NCI-H187 treated with DMSO at 0.1 percent for 48 hours (cell line): ENCODE data around the gene PARVA.

Source experiments
- DNase-seq: peaks from one replicate; lab custom pipeline; 2025; lab: John Stamatoyannopoulos, UW

Gene PARVA

DNA sequence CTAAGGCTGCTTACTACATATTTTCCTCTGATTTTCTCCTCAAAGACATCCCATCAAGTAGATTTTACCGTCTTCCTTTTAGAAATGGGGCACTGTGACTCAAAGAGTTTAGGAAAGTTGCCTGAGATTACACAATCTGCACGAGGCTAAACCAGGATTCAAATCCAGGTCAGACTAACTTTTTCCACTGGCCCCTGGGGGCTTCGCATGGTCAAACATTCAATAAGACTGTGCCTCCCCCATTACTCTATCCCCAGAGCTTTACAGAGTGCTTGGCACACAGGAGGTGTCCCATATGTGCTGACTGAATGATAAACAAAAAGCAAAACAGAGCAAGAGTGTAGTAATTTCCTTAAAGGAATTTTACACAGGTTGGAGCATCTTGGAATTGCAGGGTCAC is 178.8 kb downstream of the PARVA start:
- no peak for DNase-seq

DNA sequence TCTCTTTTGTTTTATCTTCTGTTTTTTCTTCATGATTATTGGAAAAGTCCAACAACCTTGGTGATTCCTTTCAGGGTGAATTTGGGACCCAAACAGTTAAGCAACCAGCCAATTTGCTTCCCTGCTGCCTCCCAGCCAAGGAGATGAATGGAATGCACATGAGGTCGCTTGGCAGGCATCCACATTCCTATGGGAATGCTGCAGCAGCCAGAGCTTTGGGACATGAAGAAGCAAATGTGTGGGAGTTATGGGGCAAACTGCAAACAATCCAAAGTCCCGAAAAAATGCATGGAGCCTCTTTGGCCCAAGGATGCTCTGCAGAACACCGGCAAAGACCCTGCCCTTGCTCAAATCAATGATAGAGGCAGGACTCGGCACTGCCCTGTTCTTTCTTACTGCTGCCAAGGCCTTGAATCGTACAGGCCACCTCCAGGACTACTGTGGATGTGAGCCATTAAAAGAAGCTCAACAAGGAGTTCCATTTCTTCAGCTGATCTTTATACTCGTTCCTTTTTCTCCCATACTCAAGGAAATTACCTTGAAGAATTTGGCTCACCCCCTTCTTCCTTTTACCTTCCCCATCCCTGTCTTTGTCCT is 179.5 kb downstream of the PARVA start:
- DNase-seq: no peak

- no peak for DNase-seq
Observed at GRCh38 chr11:12559011-12559410, 181.6 kb downstream of the PARVA start.

DNA sequence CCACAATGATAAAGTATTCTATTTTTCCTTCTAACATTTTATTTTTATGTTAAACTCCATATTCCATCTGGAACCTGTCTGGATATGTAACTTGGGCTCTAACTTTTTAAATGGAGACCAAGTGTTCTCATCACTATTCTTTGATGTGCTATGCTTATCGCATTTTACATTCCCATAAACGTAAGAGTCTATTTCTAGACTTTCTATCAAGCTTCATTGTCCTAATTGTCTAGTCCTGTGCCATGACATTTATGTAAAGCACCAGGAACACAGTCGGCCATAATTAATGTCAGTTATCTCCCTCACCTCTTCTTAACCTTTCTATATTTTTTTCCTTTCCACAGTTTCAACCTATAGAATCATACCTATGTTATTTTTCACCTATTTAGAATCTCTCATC is 183.0 kb downstream of the PARVA start:
- DNase-seq: no peak

DNA sequence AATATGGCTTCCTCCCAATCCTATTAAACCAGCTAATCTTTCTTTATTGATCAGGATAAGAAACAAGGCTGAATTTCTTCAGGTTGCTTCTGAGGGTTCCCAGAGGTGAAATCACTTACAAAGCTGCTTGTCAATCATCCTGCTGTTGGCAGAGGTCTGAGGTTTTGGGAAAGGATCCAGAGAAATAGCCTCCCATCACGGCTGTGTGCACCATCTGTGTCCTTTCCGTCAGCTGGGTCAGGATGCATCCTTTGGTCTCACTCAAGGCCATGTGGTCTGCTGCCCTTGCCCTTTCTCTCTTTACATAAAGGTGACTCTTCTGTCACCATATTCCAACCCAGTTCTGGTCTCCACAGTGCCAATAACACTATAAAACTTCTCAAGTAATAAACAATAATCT is 183.5 kb downstream of the PARVA start:
- no peak for DNase-seq

DNA sequence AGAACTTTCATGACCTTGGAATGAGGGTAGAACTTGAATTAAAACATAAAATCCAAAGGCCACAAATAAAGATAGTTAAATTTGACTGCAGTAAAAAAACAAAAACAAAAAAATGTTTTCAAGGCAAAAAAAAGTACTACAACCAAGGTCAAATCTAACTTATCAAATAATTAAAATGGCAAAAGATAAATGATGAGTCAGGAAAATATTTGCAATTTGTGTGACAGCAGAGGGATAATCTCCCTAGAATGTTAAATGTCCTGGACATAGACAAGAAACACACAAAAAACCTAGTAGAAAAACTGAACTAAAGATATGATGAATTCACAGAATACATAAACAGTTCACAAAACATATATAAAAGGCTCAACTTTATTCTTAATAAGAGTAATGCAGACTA is 186.6 kb downstream of the PARVA start:
- no peak for DNase-seq

- DNase-seq: no peak
Observed at GRCh38 chr11:12565406-12565805, 188.0 kb downstream of the PARVA start.

DNA sequence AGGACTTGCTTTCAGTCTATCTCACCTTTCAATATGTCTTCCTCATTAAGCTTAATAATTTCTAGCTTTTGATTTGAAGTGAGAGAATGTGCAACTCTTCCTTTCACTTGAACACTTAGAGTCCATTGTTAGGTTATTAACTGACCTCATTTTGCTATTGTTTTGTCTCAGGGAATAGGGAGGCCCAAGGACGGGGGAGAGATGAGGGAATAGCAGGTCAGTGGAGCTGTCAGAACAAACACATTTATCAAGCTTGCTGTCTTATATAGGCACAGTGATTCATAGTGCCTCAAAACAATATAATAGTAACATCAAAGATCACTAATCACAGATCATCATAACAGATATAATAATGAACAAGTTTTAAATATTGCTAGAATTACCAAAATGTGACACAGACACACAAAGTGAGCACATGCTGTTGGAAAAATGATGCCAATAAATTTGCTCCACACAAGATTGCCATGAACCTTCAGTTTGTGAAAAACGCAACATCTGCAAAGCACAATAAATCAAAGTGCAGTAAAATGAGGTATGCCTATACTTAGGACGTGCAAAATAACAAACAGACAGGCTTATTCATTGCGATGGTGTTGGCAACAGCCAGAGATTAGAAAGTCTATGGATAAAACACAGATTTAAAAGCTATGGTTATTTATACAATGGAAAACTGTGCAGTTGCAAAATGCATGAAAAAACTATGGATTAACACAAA is 190.5 kb downstream of the PARVA start:
- no peak for DNase-seq

DNA sequence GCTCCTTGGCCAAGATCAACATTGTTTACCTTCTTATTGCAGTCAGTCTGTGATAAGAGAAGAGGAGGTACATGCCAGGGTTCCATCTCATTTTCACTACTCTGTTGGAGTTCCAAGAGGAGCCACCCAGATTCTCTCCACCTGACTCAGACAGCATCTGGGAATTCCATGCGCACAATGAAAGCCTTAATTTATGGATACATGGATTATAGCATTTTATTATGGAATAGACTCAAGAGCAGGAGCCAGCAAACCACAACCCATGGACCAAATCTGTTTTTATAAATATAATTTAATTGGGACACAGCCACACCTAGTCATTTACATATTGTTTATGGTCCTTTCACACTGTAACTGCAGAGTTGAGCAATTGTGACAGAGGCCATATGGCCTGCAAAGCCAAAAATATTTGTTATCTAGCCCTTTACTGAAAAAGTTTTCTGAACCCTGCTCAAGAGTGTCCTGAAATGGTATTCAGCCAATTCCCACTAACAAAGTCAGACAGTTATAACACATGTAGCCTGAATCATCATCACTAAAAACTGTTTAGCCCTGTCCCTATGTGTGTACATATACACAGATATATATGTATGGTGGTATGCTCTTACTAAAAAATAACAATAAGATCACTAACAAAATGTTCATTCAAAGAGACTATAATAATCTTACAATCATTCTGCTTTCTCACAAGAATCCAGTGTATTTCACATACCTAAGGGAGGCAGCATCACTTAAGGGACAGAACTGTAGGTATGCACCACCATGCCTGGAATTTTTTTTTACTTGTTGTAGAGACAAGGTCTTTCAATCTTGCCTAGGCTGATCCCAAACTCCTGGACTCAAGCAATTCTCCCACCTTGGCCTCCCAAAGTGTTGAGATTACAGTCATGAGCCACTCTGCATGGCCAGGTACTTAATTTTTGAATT is 192.4 kb downstream of the PARVA start:
- no peak for DNase-seq

GRCh38 chr11:12573707-12574485 is 196.5 kb downstream of the PARVA start:
- DNase-seq: no peak

DNA sequence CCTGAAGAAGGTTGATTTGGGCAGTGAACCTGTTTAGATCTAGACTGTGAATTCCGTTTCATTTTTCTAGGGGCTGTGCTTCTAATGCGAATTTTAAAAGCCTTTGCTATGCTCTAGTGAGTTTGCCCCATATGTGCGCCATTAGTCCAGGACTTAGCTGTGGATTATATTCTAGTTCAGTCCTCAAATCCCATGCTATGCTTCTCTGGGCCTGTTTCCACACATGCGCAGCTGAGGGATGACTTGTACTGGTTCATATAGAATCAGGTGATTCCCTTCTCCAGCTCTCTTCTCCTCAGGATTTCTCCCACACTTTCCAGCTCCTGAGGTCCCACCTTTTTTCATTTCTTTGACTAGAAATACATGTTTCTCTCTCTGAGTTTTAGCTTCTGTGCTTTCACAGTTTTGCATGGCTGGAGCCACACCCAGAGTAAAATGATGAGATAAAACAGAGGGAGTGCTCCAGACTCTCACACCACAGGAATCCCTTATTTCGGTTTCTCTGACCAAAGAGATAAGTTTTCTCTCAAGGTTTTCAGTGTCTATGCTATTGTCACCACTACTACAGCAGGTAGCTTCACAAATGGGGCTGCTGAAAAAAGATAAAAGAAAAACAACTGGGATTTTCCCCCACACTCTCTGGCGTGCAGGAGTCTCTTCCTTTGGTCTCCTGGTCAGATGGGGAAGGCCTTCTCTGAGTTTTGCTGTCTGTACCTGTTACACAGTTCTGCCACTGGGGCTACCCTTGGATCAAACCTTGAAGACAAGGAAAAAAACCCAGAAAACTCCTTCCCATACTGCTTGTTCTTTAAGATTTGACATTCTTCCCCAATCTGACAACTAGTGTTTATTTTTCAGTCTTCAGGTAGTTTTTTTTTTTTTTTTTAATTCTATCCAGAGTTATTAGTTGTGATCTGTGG is 200.6 kb downstream of the PARVA start:
- no peak for DNase-seq

GRCh38 chr11:12581416-12581815 is 204.0 kb downstream of the PARVA start:
- DNase-seq: no peak

DNA sequence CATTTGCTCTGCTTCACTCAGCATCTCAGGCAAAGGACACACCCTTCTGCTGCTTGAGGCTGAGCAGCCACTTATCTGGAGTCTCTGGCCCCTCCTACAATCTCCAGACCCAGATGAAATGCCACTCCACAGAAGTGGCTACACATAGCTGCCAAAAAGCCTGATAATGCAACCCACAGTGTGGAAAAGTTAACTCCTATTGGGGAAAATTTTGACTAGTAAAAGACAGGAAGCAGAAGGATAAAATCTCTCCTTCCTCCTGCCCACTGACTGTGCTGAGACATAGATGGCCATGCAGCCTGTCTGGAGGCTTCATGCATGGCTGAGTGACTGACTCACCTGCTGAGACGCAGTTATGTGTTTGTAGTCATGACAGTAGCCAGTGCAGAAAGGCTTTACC is 204.6 kb downstream of the PARVA start:
- peak; percentile 93 for DNase-seq
